Liver (tissue), 9 donors: ENCODE data around the gene NAA11. TPM values are rescaled to one million over a fixed set of nuclear protein-coding genes. Genes with fewer than 3 reads are reported as not detected.

ENCODE experiments used
- DNase-seq: peaks from one replicate; pipeline ENCODE4 v3.0.0-alpha.2; 2017; ENCODE audit warnings: low spot score
- H3K27ac ChIP-seq, 2 donors: one replicate each; pipeline ENCODE4 v1.7.0; 2013; ENCODE audit warnings: inconsistent platforms in 2 of 2, low read length in 2 of 2, control low read depth in 1 of 2, low read depth in 1 of 2, mild to moderate bottlenecking in 1 of 2
- H3K27me3 ChIP-seq, 4 donors: one replicate each; pipeline versions ENCODE4 v1.6.1 to v1.7.0; 2013; ENCODE audit warnings: low read length in 3 of 4, inconsistent platforms in 1 of 4, mild to moderate bottlenecking in 1 of 4, moderate library complexity in 1 of 4; ENCODE audit not compliant: control insufficient read depth in 4 of 4, insufficient read depth in 4 of 4
- H3K36me3 ChIP-seq, 4 donors: one replicate each; pipeline versions ENCODE4 v1.6.1 to v1.7.0; 2013; ENCODE audit warnings: low read length in 3 of 4, mild to moderate bottlenecking in 3 of 4, low read depth in 1 of 4, moderate library complexity in 1 of 4; ENCODE audit not compliant: control insufficient read depth in 4 of 4, insufficient read depth in 3 of 4
- H3K4me1 ChIP-seq, 4 donors: one replicate each; pipeline versions ENCODE4 v1.6.1 to v1.7.0; 2013; ENCODE audit warnings: low read length in 3 of 4, mild to moderate bottlenecking in 3 of 4, moderate library complexity in 1 of 4; ENCODE audit not compliant: control insufficient read depth in 4 of 4, insufficient read depth in 4 of 4
- H3K4me3 ChIP-seq, 3 donors: one replicate each; pipeline versions ENCODE4 v1.6.1 to v1.7.0; 2013; ENCODE audit warnings: low read length in 3 of 3, control low read depth in 1 of 3, low read depth in 1 of 3, mild to moderate bottlenecking in 1 of 3
- H3K9ac ChIP-seq, 2 donors: one replicate each; pipeline ENCODE4 v1.7.0; 2013; ENCODE audit warnings: low read length in 2 of 2, mild to moderate bottlenecking in 2 of 2, moderate library complexity in 2 of 2, control low read depth in 1 of 2, low read depth in 1 of 2
- H3K9me3 ChIP-seq, 4 donors: one replicate each; pipeline versions ENCODE4 v1.6.1 to v1.7.0; 2013; ENCODE audit warnings: low read length in 3 of 4; ENCODE audit not compliant: control insufficient read depth in 4 of 4
- ATF3 ChIP-seq: IDR thresholded peaks from 2 replicates; pipeline ENCODE4 v1.6.1; 2016; ENCODE audit warnings: antibody characterized with exemption
- CTCF ChIP-seq: fragments of 150-350 bp; IDR thresholded peaks from 2 replicates; pipeline ENCODE4 v1.5.1; 2017; ENCODE audit warnings: improper control_type of control experiment, low read depth, low read length; ENCODE audit not compliant: missing input control
- EGR1 ChIP-seq, 2 donors: IDR thresholded peaks; 2 replicates each; pipeline ENCODE4 v1.6.1; 2016 to 2018; ENCODE audit warnings: antibody characterized with exemption in 2 of 2, low read depth in 2 of 2
- FOXA1 ChIP-seq: IDR thresholded peaks from 2 replicates; pipeline ENCODE4 v1.6.1; 2016; ENCODE audit warnings: antibody characterized with exemption
- FOXA2 ChIP-seq: IDR thresholded peaks from 2 replicates; pipeline ENCODE4 v1.6.1; 2016; ENCODE audit warnings: antibody characterized with exemption
- HNF4A ChIP-seq, 2 donors: conservative IDR thresholded peaks; 2 replicates each; pipeline ENCODE4 v1.6.1; 2016; ENCODE audit warnings: antibody characterized with exemption in 2 of 2, mild to moderate bottlenecking in 2 of 2
- HNF4G ChIP-seq: IDR thresholded peaks from 2 replicates; pipeline ENCODE4 v1.6.1; 2016; ENCODE audit warnings: antibody characterized with exemption
- JUND ChIP-seq, 2 donors: IDR thresholded peaks; 2 replicates each; pipeline ENCODE4 v1.6.1; 2016; ENCODE audit warnings: antibody characterized with exemption in 2 of 2
- MAX ChIP-seq: IDR thresholded peaks from 2 replicates; pipeline ENCODE4 v1.6.1; 2016; ENCODE audit warnings: antibody characterized with exemption
- NR2F2 ChIP-seq: IDR thresholded peaks from 2 replicates; pipeline ENCODE4 v1.6.1; 2016; ENCODE audit warnings: antibody characterized with exemption
- RAD21 ChIP-seq, 2 donors: IDR thresholded peaks; 2 replicates each; pipeline ENCODE4 v1.6.1; 2016; ENCODE audit warnings: antibody characterized with exemption in 2 of 2, mild to moderate bottlenecking in 2 of 2
- REST ChIP-seq: IDR thresholded peaks from 2 replicates; pipeline ENCODE4 v1.6.1; 2016; ENCODE audit warnings: antibody characterized with exemption, mild to moderate bottlenecking
- RXRA ChIP-seq, 2 donors: IDR thresholded peaks; 2 replicates each; pipeline ENCODE4 v1.6.1; 2017 to 2018; ENCODE audit warnings: antibody characterized with exemption in 2 of 2, mild to moderate bottlenecking in 1 of 2
- SP1 ChIP-seq: IDR thresholded peaks from 2 replicates; pipeline ENCODE4 v1.6.1; 2018; ENCODE audit warnings: antibody characterized with exemption, mild to moderate bottlenecking
- TAF1 ChIP-seq: conservative IDR thresholded peaks from 2 replicates; pipeline ENCODE4 v1.6.1; 2016; ENCODE audit warnings: antibody characterized with exemption, mild to moderate bottlenecking
- ZBTB33 ChIP-seq: IDR thresholded peaks from 2 replicates; pipeline ENCODE4 v1.6.1; 2016; ENCODE audit warnings: antibody characterized with exemption
- WGBS: extraction: QIAGEN DNeasy Blood & Tissue Kit; methylation state at CpG from one replicate; pipeline ENCODE4 v1.1.7; 2013; 5-methylcytosine and 5-hydroxymethylcytosine counted together
- polyA plus RNA-seq, 2 donors: library from polyadenylated mRNA; stranded (reverse) in 1 of 2; unstranded in 1 of 2; fragments of 200-250 nt in 1 of 2; fragments of >200 nt in 1 of 2; fragmentation: Nextera tagmentation in 1 of 2; extraction: Ambion mirVana in 1 of 2; gene quantifications; one replicate each; pipeline versions ENCODE4 v1.2.1 to v1.2.3, GENCODE V29; 2013 to 2015
- total RNA-seq, 2 donors: library from RNA; depleted of rRNA; stranded (reverse); fragments of >200 nt; gene quantifications; one replicate each; pipeline ENCODE4 v1.2.3, GENCODE V29; 2014
- donor health status: healthy.
- donor health status: healthy.
- donor health status: healthy.
- donor health status: healthy.
- donor health status: healthy.

The NAA11 gene
- total and polyA plus RNA-seq, 4 donors: not detected

- no peak overlapping the region for H3K27ac ChIP-seq
Observed at GRCh38 chr4:79325436-79325835, 425 bp downstream of the NAA11 start.

More at GRCh38 chr4:79325436-79325835, 425 bp downstream of the NAA11 start:
- H3K4me3 ChIP-seq: no peak overlapping the region
- H3K27me3 ChIP-seq: no peaks in the 10 kb centered on the region
- no peaks in the 10 kb centered on the region for H3K4me1 ChIP-seq
- 85% methylated on average over 12 of the region's 12 CpGs for WGBS
- DNase-seq: no peak
- H3K9ac ChIP-seq: no peak overlapping the region
- H3K9me3 ChIP-seq: no peaks in the 10 kb centered on the region
- no peaks in the 10 kb centered on the region for H3K36me3 ChIP-seq
- no peak for TF ChIP-seq CTCF
- no peak for TF ChIP-seq JUND (IDR thresholded peaks at IDR 0.05)
- no peak for TF ChIP-seq REST
- TF ChIP-seq HNF4G: no peak
- TF ChIP-seq ZBTB33: no peak
- TF ChIP-seq ATF3: no peak
- TF ChIP-seq MAX: no peak
- TF ChIP-seq FOXA1: no peak
- no peak for TF ChIP-seq EGR1 (IDR thresholded peaks at IDR 0.05; ENCODE audit: low read depth in 2 of 2)
- no peak for TF ChIP-seq RAD21 (IDR thresholded peaks at IDR 0.05)
- TF ChIP-seq RXRA (IDR thresholded peaks at IDR 0.05): no peak
- TF ChIP-seq HNF4A (conservative IDR thresholded peaks at IDR 0.05): no peak
- TF ChIP-seq FOXA2: no peak
- TF ChIP-seq SP1: no peak
- no peak for TF ChIP-seq TAF1
- no peak for TF ChIP-seq NR2F2
